Neutrophil (primary cell): Measurements from ENCODE around the gene SBNO2.

ENCODE experiments used
- H3K27ac ChIP-seq: fragments of 200-600 bp; sonication (generic); 2 replicates; pipeline ENCODE4 v1.5.1; 2016; ENCODE audit warnings: mild to moderate bottlenecking, moderate library complexity
- H3K27me3 ChIP-seq: fragments of 200-600 bp; sonication (generic); 2 replicates; pipeline ENCODE4 v1.6.0; 2016; ENCODE audit warnings: mild to moderate bottlenecking
- H3K36me3 ChIP-seq: fragments of 200-600 bp; sonication (generic); 2 replicates; pipeline ENCODE4 v1.5.1; 2017
- H3K4me1 ChIP-seq, 2 experiments: fragments of 200-600 bp in 1 of 2; sonication (generic) in 1 of 2; 1 replicate in 1 of 2; 2 replicates in 1 of 2; pipeline versions ENCODE4 v1.5.1 to v1.6.1; 2013 to 2016; ENCODE audit warnings: low read depth in 1 of 2, low read length in 1 of 2, mild to moderate bottlenecking in 1 of 2, moderate library complexity in 1 of 2; ENCODE audit not compliant: control insufficient read depth in 1 of 2, insufficient read depth in 1 of 2
- H3K4me3 ChIP-seq, 2 experiments: fragments of 200-600 bp in 1 of 2; sonication (generic) in 1 of 2; 1 replicate in 1 of 2; 2 replicates in 1 of 2; pipeline ENCODE4 v1.5.1; 2013 to 2016; ENCODE audit warnings: low read depth in 1 of 2, low read length in 1 of 2, mild to moderate bottlenecking in 1 of 2, moderate library complexity in 1 of 2
- H3K9me3 ChIP-seq: fragments of 200-600 bp; sonication (generic); 2 replicates; pipeline ENCODE4 v1.5.1; 2016
- TF ChIP-seq, protein P1 (sequence below): fragments of 200-600 bp; sonication (generic); IDR thresholded peaks from 2 replicates; pipeline ENCODE4 v1.5.1; 2016; ENCODE audit warnings: antibody characterized with exemption

Gene SBNO2

DNA sequence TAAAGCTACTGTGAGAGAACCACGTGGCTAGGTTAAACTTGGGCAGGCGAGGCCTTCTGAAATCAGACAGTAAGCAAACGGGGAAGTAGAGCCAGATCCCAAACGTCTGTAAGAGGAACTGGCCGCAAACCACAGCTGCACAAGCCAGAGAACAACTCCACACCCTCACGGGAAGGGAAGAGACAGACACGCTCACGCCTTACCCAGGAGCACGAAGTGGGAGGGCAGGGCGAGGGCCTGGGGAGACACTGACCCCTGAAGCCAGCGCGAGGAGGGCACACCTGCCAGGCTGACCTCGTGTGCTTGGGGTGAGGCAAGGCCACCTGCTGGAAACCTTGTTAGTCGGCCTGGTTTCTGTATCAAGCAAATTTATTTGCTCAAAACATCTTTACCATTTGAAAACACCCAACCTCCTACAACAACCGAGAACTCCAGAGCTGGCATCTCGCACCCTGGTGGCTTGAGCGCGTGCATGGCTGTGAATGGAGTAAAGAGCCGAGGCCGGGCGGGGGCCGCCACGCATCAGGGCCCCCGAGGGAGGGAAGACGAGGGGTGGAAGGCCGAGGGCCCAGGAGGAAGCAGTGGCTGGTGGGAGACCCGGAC is 86.2 kb downstream of the SBNO2 start:
- Histone ChIP-seq H3K4me1 (peaks cover 37 to 43% of the 10 kb centered on the region in 2 experiments), H3K9me3 (no peaks in the 10 kb centered on the region), H3K27ac (peak overlapping the region; percentile 93), H3K4me3 (peak overlapping the region; percentile 43 to 51), H3K36me3 (peaks cover 82% of the 10 kb centered on the region), H3K27me3 (no peaks in the 10 kb centered on the region)
- TF ChIP-seq, protein P1, sequence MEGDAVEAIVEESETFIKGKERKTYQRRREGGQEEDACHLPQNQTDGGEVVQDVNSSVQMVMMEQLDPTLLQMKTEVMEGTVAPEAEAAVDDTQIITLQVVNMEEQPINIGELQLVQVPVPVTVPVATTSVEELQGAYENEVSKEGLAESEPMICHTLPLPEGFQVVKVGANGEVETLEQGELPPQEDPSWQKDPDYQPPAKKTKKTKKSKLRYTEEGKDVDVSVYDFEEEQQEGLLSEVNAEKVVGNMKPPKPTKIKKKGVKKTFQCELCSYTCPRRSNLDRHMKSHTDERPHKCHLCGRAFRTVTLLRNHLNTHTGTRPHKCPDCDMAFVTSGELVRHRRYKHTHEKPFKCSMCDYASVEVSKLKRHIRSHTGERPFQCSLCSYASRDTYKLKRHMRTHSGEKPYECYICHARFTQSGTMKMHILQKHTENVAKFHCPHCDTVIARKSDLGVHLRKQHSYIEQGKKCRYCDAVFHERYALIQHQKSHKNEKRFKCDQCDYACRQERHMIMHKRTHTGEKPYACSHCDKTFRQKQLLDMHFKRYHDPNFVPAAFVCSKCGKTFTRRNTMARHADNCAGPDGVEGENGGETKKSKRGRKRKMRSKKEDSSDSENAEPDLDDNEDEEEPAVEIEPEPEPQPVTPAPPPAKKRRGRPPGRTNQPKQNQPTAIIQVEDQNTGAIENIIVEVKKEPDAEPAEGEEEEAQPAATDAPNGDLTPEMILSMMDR = peak; percentile 29

DNA sequence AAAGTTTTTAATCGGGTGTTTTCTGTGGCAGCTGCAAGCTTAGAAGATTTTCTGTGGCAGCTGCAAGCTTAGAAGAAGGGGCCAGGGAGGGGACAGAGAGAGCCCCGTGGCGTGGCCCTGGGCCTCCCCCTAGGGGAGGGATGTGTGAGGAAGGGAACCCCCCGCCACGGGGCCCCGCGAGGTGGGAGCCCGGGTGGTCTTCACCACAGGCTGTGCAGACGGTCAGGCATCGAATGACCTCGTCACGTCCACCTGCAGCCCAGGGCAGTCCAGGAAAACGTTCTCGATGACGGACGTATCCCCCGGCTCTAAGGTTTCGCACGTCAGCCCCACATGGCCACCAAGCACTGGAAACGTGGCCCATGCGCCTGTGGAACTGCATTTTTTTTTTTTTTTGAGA is 87.5 kb downstream of the SBNO2 start:
- Histone ChIP-seq H3K4me1 (peaks cover 37 to 48% of the 10 kb centered on the region in 2 experiments), H3K4me3 (peak overlapping the region in 1 of 2 experiments; percentile 51), H3K27ac (peak overlapping the region; percentile 93), H3K27me3 (no peaks in the 10 kb centered on the region), H3K9me3 (no peaks in the 10 kb centered on the region), H3K36me3 (peaks cover 90% of the 10 kb centered on the region)
- TF ChIP-seq, protein P1 = no peak

DNA sequence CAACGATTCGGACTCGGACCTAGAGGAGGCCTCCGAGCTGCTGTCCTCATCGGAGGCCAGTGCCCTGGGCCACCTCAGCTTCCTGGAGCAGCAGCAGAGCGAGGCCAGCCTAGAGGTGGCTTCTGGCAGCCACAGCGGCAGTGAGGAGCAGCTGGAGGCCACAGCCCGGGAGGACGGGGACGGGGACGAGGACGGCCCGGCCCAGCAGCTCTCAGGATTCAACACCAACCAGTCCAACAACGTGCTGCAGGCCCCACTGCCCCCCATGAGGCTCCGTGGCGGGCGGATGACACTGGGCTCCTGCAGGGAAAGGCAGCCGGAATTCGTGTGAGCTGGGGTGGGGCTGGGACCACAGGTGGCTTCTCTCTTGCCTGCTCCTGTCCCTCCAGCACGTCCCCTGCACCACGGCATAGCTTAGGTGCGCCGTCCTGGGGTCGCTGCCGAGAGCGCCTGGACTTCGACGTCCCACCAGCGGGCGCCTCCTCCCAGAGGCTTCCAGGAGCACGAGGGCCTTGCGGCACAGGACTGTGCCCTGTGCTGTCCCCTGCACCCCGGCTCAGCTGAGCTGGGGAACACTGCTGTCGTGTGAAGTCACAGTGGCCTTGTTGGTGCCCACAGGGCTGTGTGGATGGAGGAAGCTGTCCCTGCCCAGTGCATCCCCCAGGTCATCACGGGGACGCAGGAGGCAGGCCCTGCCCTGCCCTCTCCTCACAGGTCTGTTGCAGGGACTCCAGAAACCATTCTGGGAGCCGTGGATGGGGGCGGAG is 88.2 kb downstream of the SBNO2 start:
- Histone ChIP-seq H3K4me1 (peaks cover 37 to 53% of the 10 kb centered on the region in 2 experiments), H3K36me3 (peaks cover 90% of the 10 kb centered on the region), H3K9me3 (no peaks in the 10 kb centered on the region), H3K27ac (peak overlapping the region; percentile 93), H3K4me3 (no peak overlapping the region), H3K27me3 (no peaks in the 10 kb centered on the region)
- TF ChIP-seq, protein P1 = no peak

DNA sequence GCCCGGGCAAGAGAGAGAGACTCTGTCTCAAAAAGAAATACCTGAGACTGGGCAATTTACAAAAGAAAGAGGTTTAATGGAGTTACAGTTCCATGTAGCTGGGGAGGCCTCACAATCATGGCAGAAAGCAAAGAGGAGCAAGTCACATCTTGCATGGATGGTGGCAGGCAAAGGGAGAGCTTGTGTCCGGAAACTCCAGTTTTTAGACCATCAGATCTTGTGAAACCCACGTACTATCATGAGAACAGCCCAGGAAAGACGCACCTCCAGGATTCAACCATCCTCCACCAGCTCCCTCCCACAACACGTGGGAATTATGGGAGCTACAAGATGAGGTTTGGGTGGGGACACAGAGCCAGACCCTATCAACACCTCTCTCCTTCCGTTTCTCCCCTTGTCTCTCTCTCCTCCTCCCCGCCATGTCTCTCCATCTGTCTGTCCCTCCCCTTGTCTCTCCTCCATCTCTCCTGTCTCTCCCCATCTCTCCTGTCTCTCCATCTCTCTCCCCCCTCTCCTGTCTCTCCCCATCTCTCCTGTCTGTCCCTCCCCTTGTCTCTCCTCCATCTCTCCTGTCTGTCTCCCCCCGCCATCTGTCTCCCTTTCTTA is 88.9 kb downstream of the SBNO2 start:
- TF ChIP-seq, protein P1 = no peak
- peaks cover 37 to 52% of the 10 kb centered on the region in 2 experiments for H3K4me1 ChIP-seq

DNA sequence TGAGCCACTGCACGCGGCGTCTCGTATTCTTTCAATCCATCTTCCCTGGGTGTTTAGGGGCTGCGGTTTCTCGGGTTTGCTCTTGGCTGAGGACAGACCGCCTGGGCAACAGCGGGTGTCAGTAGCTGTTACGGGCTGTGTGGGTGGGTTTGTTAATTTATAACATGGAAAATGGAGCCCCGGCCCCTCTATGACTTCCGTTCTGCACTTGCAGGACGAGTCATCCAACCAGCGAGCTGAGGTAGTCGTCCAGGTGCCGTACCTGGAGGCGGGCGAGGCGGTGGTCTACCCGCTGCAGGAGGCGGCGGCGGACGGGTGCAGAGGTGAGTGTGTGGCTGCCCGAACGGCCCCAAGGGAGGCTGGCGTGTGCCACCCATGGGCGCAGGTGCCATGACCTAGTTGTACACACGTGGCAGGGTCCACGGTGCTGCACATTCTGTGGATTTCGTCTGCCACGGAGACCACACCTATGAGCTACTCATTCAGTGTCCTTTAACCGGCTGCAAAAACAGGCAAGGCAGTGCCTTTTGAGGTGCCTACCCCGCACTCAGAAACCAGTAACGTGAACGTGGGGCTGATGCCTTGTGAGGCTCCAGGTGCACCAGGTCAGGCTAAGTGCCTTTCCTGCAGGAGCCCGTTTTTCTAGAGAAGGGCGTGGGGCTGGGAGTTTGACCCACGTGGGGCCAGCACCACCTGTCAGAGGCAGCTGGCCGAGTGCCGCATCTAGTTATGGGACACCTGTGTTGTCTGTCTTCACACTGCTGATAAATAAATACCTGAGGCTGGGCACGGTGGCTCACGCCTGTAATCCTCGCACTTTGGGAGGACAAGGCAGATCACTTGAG is 89.8 kb downstream of the SBNO2 start:
- peaks cover 33 to 43% of the 10 kb centered on the region in 2 experiments for H3K4me1 ChIP-seq
- H3K36me3 ChIP-seq = peaks cover 97% of the 10 kb centered on the region
- H3K4me3 ChIP-seq = no peak overlapping the region
- TF ChIP-seq, protein P1 = no peak
- H3K9me3 ChIP-seq = no peaks in the 10 kb centered on the region
- H3K27ac ChIP-seq = peak overlapping the region; percentile 93
- no peaks in the 10 kb centered on the region for H3K27me3 ChIP-seq

More for the DNA sequence above, 88.9 kb downstream of the SBNO2 start:
- peak overlapping the region; percentile 93 for H3K27ac ChIP-seq
- peaks cover 93% of the 10 kb centered on the region for H3K36me3 ChIP-seq
- H3K4me3 ChIP-seq = no peak overlapping the region
- H3K9me3 ChIP-seq = no peaks in the 10 kb centered on the region
- H3K27me3 ChIP-seq = no peaks in the 10 kb centered on the region
